PFSK-1 (cell line): ENCODE results near the gene ZNF667.
A peak's percentile ranks its signal among the peaks of the same experiment; 100 is the strongest.

Experiments used
- FOXP2 ChIP-seq: optimal IDR thresholded peaks from 2 replicates; pipeline ENCODE3; 2011; ENCODE audit warnings: borderline replicate concordance, control low read depth, inconsistent platforms; ENCODE audit not compliant: insufficient read depth; ENCODE audit errors: extremely low read length, extremely low read depth
- POLR2AphosphoS5 ChIP-seq: IDR thresholded peaks from 2 replicates; pipeline ENCODE4 v1.6.1; 2012; ENCODE audit warnings: low read depth, mild to moderate bottlenecking, control low read depth, low read length, moderate library complexity
- REST ChIP-seq, 2 experiments: IDR thresholded peaks; 2 replicates each; pipeline versions ENCODE4 v1.6.1 to v1.8.0; 2011 to 2012; ENCODE audit warnings: low read depth in 2 of 2, low read length in 2 of 2, control low read depth in 1 of 2, inconsistent platforms in 1 of 2, mild to moderate bottlenecking in 1 of 2, moderate library complexity in 1 of 2; ENCODE audit not compliant: insufficient read depth in 1 of 2
- SIN3A ChIP-seq: IDR thresholded peaks from 2 replicates; pipeline ENCODE4 v1.6.1; 2012; ENCODE audit warnings: mild to moderate bottlenecking, low read length, moderate library complexity, borderline replicate concordance; ENCODE audit not compliant: insufficient read depth
- TAF1 ChIP-seq: IDR thresholded peaks from 2 replicates; pipeline ENCODE4 v1.6.1; 2012; ENCODE audit warnings: low read length, control low read depth, borderline replicate concordance; ENCODE audit not compliant: insufficient read depth

Gene ZNF667

GRCh38 chr19:56403764-56404704 lies 73.1 kb downstream of the ZNF667 start, which contains the start of gene ZNF583:
TSS of gene ZNF583 (plus strand) at chr19:56404332. CDS start at chr19:56407115, 2,783 bp downstream.
- TF ChIP-seq POLR2AphosphoS5 (peak; percentile 86), SIN3A (no peak), REST (IDR thresholded peaks at IDR 0.05; ENCODE audit: insufficient read depth in 1 of 2, low read depth in 2 of 2, low read length in 2 of 2) (no peak), TAF1 (0 out of 2 replicates have a peak, but pooled peaks have one; percentile 36), FOXP2 (peak; percentile 56)

DNA sequence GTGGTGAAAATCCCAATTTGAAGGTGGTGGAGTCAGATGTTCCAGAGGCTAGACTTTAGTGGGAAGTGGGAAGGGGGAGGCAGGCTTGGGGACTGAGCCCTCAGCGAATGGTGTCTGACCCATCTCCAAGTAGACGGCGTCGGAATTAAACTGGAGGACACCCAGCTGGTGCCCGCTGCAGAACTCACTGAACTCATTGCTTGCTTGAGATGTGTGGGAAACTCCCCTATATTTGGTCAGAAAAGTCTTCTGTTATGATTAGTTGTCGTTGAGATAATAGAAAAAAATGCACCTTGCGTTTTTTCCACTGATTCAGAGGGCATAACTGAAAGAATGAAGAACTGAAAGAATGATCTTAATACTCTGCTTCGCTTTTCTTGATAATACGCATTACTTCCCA lies 73.9 kb downstream of the ZNF667 start:
- TF ChIP-seq REST (IDR thresholded peaks at IDR 0.05; ENCODE audit: insufficient read depth in 1 of 2, low read depth in 2 of 2, low read length in 2 of 2) (no peak), SIN3A (no peak), TAF1 (no peak), FOXP2 (no peak), POLR2AphosphoS5 (no peak)

DNA sequence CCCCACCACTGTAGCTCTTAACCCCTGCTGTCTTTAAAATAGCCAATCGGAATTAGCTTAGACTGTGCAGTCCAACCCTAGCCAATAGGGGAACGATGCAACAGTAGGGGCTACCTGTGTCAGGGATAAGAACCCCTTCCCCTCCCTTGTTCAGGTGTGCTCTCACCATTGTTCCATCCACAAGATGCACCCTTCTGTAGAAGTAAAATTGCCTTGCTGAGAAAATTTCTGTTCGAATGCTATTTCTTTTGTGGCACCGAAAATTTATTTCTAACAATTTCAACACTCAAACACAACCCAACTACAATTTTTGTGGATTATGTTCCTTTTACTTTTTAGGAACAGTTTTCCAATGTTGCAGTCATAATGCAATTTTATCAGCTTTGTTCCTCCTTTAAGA lies 76.7 kb downstream of the ZNF667 start:
- TF ChIP-seq FOXP2 (no peak), TAF1 (no peak)

- TF ChIP-seq REST (IDR thresholded peaks at IDR 0.05; ENCODE audit: insufficient read depth in 1 of 2, low read depth in 2 of 2, low read length in 2 of 2): no peak
- no peak for TF ChIP-seq TAF1
- no peak for TF ChIP-seq SIN3A
- no peak for TF ChIP-seq FOXP2
- no peak for TF ChIP-seq POLR2AphosphoS5
Observed at GRCh38 chr19:56398809-56399208, 78.3 kb downstream of the ZNF667 start.

- TF ChIP-seq POLR2AphosphoS5 (peak; percentile 90), SIN3A (no peak)
Observed at GRCh38 chr19:56393119-56394012, 83.8 kb downstream of the ZNF667 start, which contains the start of gene ZNF582. TSS of gene ZNF582 (minus strand) at chr19:56393534. CDS start at chr19:56391752, 1,782 bp downstream.
